Tibial nerve (tissue), 4 donors: ENCODE data around the gene TTLL8. TPM values are rescaled to one million over a fixed set of nuclear protein-coding genes. Genes with fewer than 3 reads are reported as not detected.
A peak's percentile ranks its signal among the peaks of the same experiment; 100 is the strongest.

ENCODE experiments used
- DNase-seq, 2 donors: peaks; one replicate each; pipeline ENCODE4 v3.0.0-alpha.2; 2019; ENCODE audit warnings: low spot score in 2 of 2
- H3K27ac ChIP-seq, 4 donors: fragments of 200-600 bp; sonication (generic) in 3 of 4; one replicate each; pipeline ENCODE4 v1.5.1; 2017 to 2019; ENCODE audit warnings: mild to moderate bottlenecking in 1 of 4
- H3K27me3 ChIP-seq, 2 donors: fragments of 200-600 bp; sonication (generic) in 1 of 2; one replicate each; pipeline versions ENCODE4 v1.5.1 to v1.6.0; 2017 to 2019
- H3K36me3 ChIP-seq, 3 donors: fragments of 200-600 bp; sonication (generic); one replicate each; pipeline ENCODE4 v1.5.1; 2018 to 2019
- H3K4me1 ChIP-seq, 4 donors: fragments of 200-600 bp; sonication (generic) in 3 of 4; one replicate each; pipeline ENCODE4 v1.5.1; 2017 to 2019
- H3K4me3 ChIP-seq, 4 donors: fragments of 200-600 bp; sonication (generic) in 3 of 4; one replicate each; pipeline ENCODE4 v1.5.1; 2017 to 2019; ENCODE audit warnings: mild to moderate bottlenecking in 1 of 4, moderate library complexity in 1 of 4
- H3K9me3 ChIP-seq, 4 donors: fragments of 200-600 bp; sonication (generic) in 3 of 4; one replicate each; pipeline ENCODE4 v1.5.1; 2017 to 2019
- EP300 ChIP-seq, 2 donors: sonication (generic); formaldehyde crosslinking; IDR thresholded peaks; one replicate each; pipeline ENCODE4 v1.6.1; 2017; ENCODE audit warnings: antibody characterized with exemption in 2 of 2, mild to moderate bottlenecking in 1 of 2
- POLR2A ChIP-seq, 2 donors: fragments of 450-650 bp; IDR thresholded peaks; one replicate each; pipeline ENCODE4 v1.6.1; 2017; ENCODE audit warnings: antibody characterized with exemption in 2 of 2, mild to moderate bottlenecking in 2 of 2, moderate library complexity in 2 of 2
- WGBS, 2 donors: methylation state at CpG; one replicate each; pipeline ENCODE4 v1.1.5; 2018; 5-methylcytosine and 5-hydroxymethylcytosine counted together
- total RNA-seq, 4 donors: library from RNA; depleted of rRNA; stranded (reverse); fragments of >200 nt; gene quantifications; one replicate each; pipeline ENCODE4 v1.1.0, GENCODE V29; 2016
- TF ChIP-seq, protein P1 (sequence below), 5 experiments: fragments of 200-600 bp in 3 of 5; fragments of 450-650 bp in 2 of 5; sonication (generic) in 3 of 5; IDR thresholded peaks; one replicate each; pipeline ENCODE4 v1.5.1; 2016 to 2019; ENCODE audit warnings: antibody characterized with exemption in 5 of 5, mild to moderate bottlenecking in 3 of 5, moderate library complexity in 2 of 5

TTLL8 gene
- total RNA-seq, result not detected

DNA sequence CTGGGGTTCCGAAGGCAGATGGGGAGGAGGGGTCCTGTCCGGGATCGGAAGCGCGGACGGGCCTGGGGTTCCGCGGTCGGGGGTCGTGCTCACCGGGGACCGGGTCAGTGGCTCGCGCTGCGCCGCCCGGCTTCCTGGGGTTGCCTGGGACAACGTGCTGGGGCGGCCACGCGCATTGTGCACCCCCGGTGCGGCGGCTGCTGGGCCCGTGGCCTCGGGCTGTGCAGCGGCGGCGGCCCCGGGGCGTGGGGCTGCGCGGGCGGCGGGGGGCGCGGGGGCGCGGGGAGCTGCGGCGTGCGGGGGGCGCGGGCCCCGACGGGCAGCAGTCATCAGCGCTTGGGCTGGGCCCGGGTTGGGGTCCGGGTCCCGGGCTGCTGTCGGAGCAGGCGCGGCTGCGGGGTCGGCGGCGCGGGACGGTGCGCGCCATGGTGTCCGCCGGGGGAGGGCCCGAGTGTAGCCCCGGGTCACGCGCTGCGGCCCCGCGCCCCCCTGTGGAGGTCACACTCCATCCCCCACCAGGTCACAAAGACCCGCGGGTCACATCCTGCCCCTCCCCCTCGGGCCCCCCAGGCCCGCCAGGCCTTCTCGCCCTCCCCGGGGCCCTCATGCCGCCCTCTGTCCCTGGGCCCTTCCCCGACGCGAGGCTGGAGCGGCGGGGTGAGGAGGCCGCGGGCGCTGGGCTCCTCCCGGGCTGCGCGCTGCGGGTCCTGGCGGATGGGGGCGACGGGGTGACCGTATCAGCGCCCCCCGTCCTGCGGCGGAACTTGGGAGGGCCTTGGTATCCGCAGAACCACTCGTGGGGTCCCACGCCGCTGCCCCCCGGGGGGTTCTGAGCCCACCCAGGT is at the start of gene TTLL8:
TTLL8 (minus strand) TSS at position 238 of the 845 bp plus-strand sequence.
- peaks cover 4 to 49% of the 10 kb centered on the region in 2 donors for H3K27me3 ChIP-seq
- DNase-seq, result no peak
- H3K36me3 ChIP-seq, result no peaks in the 10 kb centered on the region
- 9 to 17% methylated on average over 21 to 48 of the region's 102 CpGs for WGBS, 2 donors
- H3K27ac ChIP-seq, result no peak within 1 kb of the TSS
- H3K9me3 ChIP-seq, result peaks cover 0 to 13% (median 0%) of the 10 kb centered on the region in 4 donors
- H3K4me1 ChIP-seq, result peaks cover 0 to 18% (median 11%) of the 10 kb centered on the region in 4 donors
- H3K4me3 ChIP-seq, result peak within 1 kb of the TSS in 1 of 4 donors; percentile 27
- no peak for TF ChIP-seq EP300 (IDR thresholded peaks at IDR 0.05)
- TF ChIP-seq, protein P1, sequence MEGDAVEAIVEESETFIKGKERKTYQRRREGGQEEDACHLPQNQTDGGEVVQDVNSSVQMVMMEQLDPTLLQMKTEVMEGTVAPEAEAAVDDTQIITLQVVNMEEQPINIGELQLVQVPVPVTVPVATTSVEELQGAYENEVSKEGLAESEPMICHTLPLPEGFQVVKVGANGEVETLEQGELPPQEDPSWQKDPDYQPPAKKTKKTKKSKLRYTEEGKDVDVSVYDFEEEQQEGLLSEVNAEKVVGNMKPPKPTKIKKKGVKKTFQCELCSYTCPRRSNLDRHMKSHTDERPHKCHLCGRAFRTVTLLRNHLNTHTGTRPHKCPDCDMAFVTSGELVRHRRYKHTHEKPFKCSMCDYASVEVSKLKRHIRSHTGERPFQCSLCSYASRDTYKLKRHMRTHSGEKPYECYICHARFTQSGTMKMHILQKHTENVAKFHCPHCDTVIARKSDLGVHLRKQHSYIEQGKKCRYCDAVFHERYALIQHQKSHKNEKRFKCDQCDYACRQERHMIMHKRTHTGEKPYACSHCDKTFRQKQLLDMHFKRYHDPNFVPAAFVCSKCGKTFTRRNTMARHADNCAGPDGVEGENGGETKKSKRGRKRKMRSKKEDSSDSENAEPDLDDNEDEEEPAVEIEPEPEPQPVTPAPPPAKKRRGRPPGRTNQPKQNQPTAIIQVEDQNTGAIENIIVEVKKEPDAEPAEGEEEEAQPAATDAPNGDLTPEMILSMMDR (IDR thresholded peaks at IDR 0.05), result no peak
- TF ChIP-seq POLR2A (IDR thresholded peaks at IDR 0.05), result no peak

DNA sequence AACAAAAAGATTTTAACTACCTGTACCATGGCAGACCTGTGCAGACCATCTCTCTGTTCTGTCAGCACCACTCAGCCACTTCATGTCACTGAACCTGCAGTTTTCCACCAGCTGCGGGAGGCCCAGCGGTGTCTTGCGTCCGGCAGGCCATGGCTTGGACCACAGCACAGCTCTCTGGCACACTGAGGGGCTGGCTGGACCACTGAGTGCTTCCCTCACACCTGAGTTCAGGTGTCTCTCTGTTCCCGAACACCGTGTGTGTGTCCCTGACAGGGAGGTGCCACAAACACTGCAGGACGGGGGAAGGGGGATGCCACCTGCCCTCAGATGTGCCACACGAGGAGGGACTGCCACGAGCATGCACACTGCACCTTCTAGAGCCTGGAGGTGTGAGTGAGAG is 49.4 kb upstream of the TTLL8 start:
- DNase-seq, result no peak
- Histone ChIP-seq H3K4me1 (peaks cover 0 to 9% (median 4%) of the 10 kb centered on the region in 4 donors), H3K36me3 (no peaks in the 10 kb centered on the region), H3K27me3 (no peaks in the 10 kb centered on the region), H3K4me3 (no peak overlapping the region), H3K9me3 (no peaks in the 10 kb centered on the region), H3K27ac (no peak overlapping the region)
- WGBS, 2 donors, result 83 to 94% methylated on average over 9 of the region's 9 CpGs
- TF ChIP-seq, protein P1 (IDR thresholded peaks at IDR 0.05), result no peak
- TF ChIP-seq POLR2A (IDR thresholded peaks at IDR 0.05) (no peak), EP300 (IDR thresholded peaks at IDR 0.05) (no peak)

DNA sequence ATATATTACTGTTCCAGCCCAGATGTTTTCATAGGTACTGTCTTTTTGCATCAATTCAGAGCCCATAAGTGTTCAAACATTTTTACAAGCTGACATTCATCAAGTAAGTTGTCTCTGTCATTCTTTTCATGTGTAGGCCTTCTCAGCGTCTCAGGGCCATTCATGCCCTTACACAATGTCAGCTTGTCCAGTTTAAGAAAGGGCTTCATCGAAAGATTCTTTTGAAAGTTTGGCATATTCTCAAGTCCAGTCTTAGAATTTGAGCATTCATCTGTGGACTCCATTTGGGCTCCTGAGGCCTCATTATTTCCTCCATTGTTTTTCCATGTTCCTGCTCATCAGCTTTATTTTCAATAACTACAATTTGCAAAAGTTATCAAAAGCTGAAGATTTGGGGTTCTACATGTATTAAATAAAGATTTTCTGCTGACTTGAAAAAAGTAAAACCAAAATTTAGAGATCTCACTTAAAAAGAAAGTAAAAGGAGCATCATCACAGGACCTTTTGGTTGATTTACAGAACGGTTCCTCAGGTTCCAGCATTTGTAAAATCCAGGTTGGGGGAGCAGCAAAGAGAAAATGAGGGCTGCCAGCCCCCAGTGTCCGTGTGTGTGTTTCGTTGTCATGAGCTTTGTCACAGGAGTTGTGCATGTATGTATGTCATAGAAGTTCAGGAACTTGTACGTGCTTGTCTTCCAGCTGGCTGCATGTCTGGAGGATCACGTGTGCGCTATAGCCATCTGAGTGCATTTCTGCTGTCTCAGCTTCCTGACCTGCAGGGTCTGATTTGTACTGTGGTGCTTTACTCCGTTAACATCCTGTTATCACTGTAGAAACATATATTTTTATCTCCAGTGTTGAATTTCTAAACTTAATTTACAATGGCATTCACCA is 47.4 kb upstream of the TTLL8 start:
- Histone ChIP-seq H3K27me3 (no peaks in the 10 kb centered on the region), H3K36me3 (no peaks in the 10 kb centered on the region), H3K27ac (no peak overlapping the region), H3K4me3 (no peak overlapping the region), H3K9me3 (no peaks in the 10 kb centered on the region), H3K4me1 (peaks cover 0 to 7% (median 2%) of the 10 kb centered on the region in 4 donors)
- no peak for DNase-seq
- 37 to 40% methylated on average over 9 of the region's 9 CpGs for WGBS, 2 donors
- TF ChIP-seq, protein P1 (IDR thresholded peaks at IDR 0.05), result no peak
- TF ChIP-seq POLR2A (IDR thresholded peaks at IDR 0.05) (no peak), EP300 (IDR thresholded peaks at IDR 0.05) (no peak)

DNA sequence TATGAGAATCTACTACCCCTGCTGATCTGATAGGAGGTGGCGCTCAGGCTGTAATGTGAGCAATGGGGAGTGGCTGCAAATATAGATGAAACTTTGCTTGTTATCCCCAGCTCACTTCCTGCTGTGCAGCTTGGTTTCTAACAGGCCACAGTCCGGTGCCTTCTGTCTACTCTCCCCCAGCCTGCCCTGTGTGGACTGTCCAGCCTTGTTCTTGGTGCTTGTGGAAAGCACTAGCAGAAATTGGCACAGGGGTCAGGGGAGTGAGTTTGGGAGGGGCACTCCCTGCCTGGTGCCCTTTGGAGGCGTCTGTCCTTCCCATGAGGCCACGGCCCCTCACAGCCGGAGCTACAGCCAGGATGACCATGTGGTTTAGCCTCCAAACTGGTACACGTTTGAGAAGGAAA is 46.0 kb upstream of the TTLL8 start:
- DNase-seq, result no peak
- 53 to 55% methylated on average over 6 of the region's 6 CpGs for WGBS, 2 donors

More for the DNA sequence above, 46.0 kb upstream of the TTLL8 start:
- no peaks in the 10 kb centered on the region for H3K36me3 ChIP-seq
- TF ChIP-seq POLR2A (IDR thresholded peaks at IDR 0.05) (no peak), EP300 (IDR thresholded peaks at IDR 0.05) (no peak)
- TF ChIP-seq, protein P1 (IDR thresholded peaks at IDR 0.05), result no peak
- peaks cover 0 to 7% (median 2%) of the 10 kb centered on the region in 4 donors for H3K4me1 ChIP-seq
- no peaks in the 10 kb centered on the region for H3K27me3 ChIP-seq
- H3K9me3 ChIP-seq, result no peaks in the 10 kb centered on the region
- no peak overlapping the region for H3K4me3 ChIP-seq
- no peak overlapping the region for H3K27ac ChIP-seq
